Measurements from ENCODE around the gene CBR3.
"Not testable (repeated sequence)": the region's sequence is repeated elsewhere in the genome, so short reads cannot be mapped to it uniquely, and the experiment has no call there.

CBR3 gene

GRCh38 chr21:36127250-36127904 is 7.5 kb upstream of the CBR3 start:
- no peak for TF ChIP-seq CTCF (IDR thresholded peaks at IDR 0.05; ENCODE audit: borderline replicate concordance, insufficient read depth, low read depth, low read length)

GRCh38 chr21:36127977-36128376 is 6.9 kb upstream of the CBR3 start:
- H3K4me3 ChIP-seq (ENCODE audit: low read depth, low read length) = no peak overlapping the region
- no peak for TF ChIP-seq CTCF (IDR thresholded peaks at IDR 0.05; ENCODE audit: borderline replicate concordance, insufficient read depth, low read depth, low read length)

More at GRCh38 chr21:36127250-36127904, 7.5 kb upstream of the CBR3 start:
- H3K4me3 ChIP-seq (ENCODE audit: low read depth, low read length) = no peak overlapping the region

GRCh38 chr21:36129219-36129618 is 5.7 kb upstream of the CBR3 start:
- H3K4me3 ChIP-seq (ENCODE audit: low read depth, low read length) = no peak overlapping the region
- TF ChIP-seq CTCF (IDR thresholded peaks at IDR 0.05; ENCODE audit: borderline replicate concordance, insufficient read depth, low read depth, low read length) = no peak

GRCh38 chr21:36130414-36130762 is 4.5 kb upstream of the CBR3 start:
- not testable (repeated sequence) for H3K4me3 ChIP-seq (ENCODE audit: low read depth, low read length)

GRCh38 chr21:36130839-36131238 is 4.0 kb upstream of the CBR3 start:
- H3K4me3 ChIP-seq (ENCODE audit: low read depth, low read length) = not testable (repeated sequence)

- no peak for TF ChIP-seq CTCF (IDR thresholded peaks at IDR 0.05; ENCODE audit: borderline replicate concordance, insufficient read depth, low read depth, low read length)
- H3K4me3 ChIP-seq (ENCODE audit: low read depth, low read length) = no peak overlapping the region
Measured at GRCh38 chr21:36132696-36133095, 2.2 kb upstream of the CBR3 start.

- no peak for TF ChIP-seq CTCF (IDR thresholded peaks at IDR 0.05; ENCODE audit: borderline replicate concordance, insufficient read depth, low read depth, low read length)
- H3K4me3 ChIP-seq (ENCODE audit: low read depth, low read length) = peak overlapping the region; percentile 61
Measured at GRCh38 chr21:36135391-36136102, 668 bp downstream of the CBR3 start.

- not testable (repeated sequence) for H3K4me3 ChIP-seq (ENCODE audit: low read depth, low read length)
Measured at GRCh38 chr21:36139791-36140190, 4.9 kb downstream of the CBR3 start.

GRCh38 chr21:36141513-36141925 is 6.6 kb downstream of the CBR3 start:
- H3K4me3 ChIP-seq (ENCODE audit: low read depth, low read length) = no peak overlapping the region
- peak; percentile 76 for TF ChIP-seq CTCF (IDR thresholded peaks at IDR 0.05; ENCODE audit: borderline replicate concordance, insufficient read depth, low read depth, low read length)

- not testable (repeated sequence) for H3K4me3 ChIP-seq (ENCODE audit: low read depth, low read length)
Measured at GRCh38 chr21:36144233-36144632, 9.4 kb downstream of the CBR3 start.

All from GM12875 (cell line).